Liver (tissue), 3 donors: ENCODE data around the gene AP3M1.

Source experiments
- JUND ChIP-seq, 2 donors: IDR thresholded peaks; 2 replicates each; pipeline ENCODE4 v1.6.1; 2016; ENCODE audit warnings: antibody characterized with exemption in 2 of 2
- MAX ChIP-seq: IDR thresholded peaks from 2 replicates; pipeline ENCODE4 v1.6.1; 2016; ENCODE audit warnings: antibody characterized with exemption
- RAD21 ChIP-seq, 2 donors: IDR thresholded peaks; 2 replicates each; pipeline ENCODE4 v1.6.1; 2016; ENCODE audit warnings: antibody characterized with exemption in 2 of 2, mild to moderate bottlenecking in 2 of 2
- SP1 ChIP-seq: IDR thresholded peaks from 2 replicates; pipeline ENCODE4 v1.6.1; 2018; ENCODE audit warnings: antibody characterized with exemption, mild to moderate bottlenecking
- ZBTB33 ChIP-seq: IDR thresholded peaks from 2 replicates; pipeline ENCODE4 v1.6.1; 2016; ENCODE audit warnings: antibody characterized with exemption
- TF ChIP-seq, protein P1 (sequence below): fragments of 150-350 bp; IDR thresholded peaks from 2 replicates; pipeline ENCODE4 v1.5.1; 2017; ENCODE audit warnings: improper control_type of control experiment, low read depth, low read length; ENCODE audit not compliant: missing input control
- TF ChIP-seq, protein P2 (sequence below): IDR thresholded peaks from 2 replicates; pipeline ENCODE4 v1.6.1; 2016; ENCODE audit warnings: antibody characterized with exemption
- donor health status: healthy.
- donor health status: healthy.

DNA sequence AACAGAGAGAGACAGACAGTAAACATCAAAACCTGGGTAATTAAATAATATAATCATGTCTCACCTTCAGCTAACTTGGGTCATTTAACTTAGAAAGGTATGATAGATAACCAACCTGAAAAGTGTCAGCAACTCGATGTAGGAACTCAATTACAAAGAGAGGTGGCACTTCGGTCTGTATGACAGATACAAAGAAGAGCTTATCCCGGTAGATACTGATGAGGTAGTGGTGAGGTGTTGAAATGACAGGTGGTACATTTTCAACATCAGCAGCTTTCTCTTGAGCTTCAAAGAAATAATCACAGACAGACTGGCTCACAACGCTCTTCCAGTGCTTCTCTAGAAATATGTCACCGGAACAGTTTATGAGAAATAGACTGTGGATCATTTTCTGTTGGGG, 12.6 kb downstream of the AP3M1 start:
- TF ChIP-seq, protein P1, sequence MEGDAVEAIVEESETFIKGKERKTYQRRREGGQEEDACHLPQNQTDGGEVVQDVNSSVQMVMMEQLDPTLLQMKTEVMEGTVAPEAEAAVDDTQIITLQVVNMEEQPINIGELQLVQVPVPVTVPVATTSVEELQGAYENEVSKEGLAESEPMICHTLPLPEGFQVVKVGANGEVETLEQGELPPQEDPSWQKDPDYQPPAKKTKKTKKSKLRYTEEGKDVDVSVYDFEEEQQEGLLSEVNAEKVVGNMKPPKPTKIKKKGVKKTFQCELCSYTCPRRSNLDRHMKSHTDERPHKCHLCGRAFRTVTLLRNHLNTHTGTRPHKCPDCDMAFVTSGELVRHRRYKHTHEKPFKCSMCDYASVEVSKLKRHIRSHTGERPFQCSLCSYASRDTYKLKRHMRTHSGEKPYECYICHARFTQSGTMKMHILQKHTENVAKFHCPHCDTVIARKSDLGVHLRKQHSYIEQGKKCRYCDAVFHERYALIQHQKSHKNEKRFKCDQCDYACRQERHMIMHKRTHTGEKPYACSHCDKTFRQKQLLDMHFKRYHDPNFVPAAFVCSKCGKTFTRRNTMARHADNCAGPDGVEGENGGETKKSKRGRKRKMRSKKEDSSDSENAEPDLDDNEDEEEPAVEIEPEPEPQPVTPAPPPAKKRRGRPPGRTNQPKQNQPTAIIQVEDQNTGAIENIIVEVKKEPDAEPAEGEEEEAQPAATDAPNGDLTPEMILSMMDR = no peak
- TF ChIP-seq JUND (IDR thresholded peaks at IDR 0.05) (no peak), SP1 (no peak), ZBTB33 (no peak), RAD21 (IDR thresholded peaks at IDR 0.05) (no peak), MAX (no peak)
- TF ChIP-seq, protein P2, sequence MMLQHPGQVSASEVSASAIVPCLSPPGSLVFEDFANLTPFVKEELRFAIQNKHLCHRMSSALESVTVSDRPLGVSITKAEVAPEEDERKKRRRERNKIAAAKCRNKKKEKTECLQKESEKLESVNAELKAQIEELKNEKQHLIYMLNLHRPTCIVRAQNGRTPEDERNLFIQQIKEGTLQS = no peak
